Measurements from ENCODE around the gene PIWIL1.

Gene PIWIL1

DNA sequence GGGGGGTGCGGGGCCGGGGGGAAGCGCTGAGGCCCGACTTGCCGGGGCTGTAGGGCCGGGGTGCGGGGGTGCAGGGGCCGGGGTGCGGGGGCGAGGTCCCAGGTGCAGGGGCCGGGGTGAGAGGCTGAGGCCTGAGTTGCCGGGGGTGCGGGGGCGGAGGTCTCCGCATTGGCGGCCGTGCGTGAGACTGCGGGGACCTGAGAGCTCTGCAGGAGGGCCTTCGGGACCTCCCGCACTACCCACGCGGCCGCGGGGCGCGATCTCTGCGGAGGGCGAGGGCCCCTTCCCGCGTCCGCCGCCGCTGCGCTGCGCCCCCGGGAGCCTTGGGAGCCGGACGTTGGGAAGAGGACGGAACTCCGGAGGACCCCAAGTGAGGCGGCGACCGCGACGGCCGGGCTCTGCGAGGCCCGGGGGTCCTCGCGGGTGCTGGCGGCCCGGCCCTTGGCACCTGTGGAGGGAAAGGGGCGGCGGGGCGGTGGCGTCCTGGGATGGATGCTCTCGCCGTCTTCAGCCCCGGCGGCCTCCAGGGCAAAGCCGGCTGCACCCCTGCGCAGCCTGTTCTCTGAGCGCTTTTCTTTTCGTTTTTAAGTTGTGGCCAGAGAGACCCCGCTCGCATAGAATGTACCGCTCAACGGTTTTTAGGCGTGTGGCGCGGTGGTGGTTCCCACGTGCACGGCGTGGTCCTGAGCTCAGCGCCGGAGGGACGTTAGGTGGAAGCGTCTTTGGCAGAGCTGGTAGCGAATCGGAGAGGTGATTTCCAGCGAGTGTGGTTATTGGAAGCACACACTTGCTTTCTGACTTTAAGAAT lies 1.3 kb downstream of the PIWIL1 start:
- no peak for DNase-seq

DNA sequence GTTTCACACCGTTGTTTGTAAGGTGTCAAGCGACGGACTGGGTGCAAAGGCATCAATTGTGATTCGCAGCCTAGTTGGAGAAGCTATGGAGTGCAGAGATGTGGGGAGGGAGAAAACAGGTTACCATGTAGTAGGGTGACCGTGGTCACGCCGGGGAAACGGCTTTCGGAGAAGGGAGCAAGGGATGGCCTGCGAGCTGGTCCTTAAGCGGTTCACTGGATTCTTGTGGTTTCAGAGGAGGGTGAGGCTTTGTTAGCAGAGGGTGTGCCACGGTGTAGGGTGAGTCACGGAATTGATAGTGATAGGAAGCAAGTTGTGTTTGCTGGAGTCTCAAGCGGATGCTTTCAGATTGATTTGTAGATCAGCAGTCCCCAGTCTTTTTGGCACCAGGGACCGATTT lies 2.3 kb downstream of the PIWIL1 start:
- no peak for DNase-seq

DNA sequence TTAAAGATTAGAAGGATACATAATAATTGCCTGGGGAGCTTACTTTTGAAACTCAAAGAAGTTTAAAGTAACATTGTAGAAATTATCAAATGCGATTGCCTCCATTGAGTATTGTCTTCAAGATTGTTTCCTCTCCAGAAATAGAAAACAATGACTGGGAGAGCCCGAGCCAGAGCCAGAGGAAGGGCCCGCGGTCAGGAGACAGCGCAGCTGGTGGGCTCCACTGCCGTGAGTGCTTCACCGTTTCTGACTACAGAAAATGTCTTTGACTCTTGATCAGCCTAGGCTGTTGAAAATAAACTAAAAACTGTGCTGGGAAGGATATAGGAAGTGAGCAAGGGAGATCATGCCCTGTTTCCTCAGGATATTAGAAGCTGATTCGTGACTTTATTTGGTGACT lies 4.8 kb downstream of the PIWIL1 start:
- DNase-seq: no peak

DNA sequence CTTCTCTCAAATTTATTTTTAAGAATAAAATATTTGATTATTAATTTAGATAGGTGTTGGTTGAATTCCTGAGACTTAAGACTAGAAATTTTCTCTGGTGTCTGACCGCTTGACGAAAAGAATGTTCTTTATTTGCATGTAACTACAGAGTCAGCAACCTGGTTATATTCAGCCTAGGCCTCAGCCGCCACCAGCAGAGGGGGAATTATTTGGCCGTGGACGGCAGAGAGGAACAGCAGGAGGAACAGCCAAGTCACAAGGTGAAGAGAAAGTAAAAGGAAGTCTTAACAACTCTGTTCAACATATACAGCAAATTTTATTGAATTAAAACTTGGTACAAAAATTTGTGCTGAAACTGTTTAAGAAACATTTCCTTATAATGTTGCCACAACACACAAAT lies 5.2 kb downstream of the PIWIL1 start:
- no peak for DNase-seq

- DNase-seq: no peak
Observed at GRCh38 chr12:130344529-130344928, 6.8 kb downstream of the PIWIL1 start.

DNA sequence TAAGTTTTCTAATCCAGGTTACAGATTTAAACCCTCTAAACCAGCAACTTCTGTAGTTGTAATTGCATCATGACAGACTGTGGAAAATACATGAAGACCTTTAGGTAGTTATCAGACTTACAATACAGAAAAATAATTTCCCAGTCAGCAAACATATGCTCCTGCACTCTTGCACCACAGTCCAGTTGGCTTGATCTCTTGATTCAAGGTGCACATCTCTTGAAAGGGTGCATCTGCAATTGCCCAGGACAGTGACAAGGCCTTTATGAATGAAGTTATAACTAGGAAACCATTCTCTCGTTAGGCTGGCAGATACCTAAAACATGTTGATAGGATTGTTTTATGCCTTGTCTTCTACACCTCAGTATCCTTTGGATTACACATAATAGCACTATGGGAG lies 7.6 kb downstream of the PIWIL1 start:
- no peak for DNase-seq

DNA sequence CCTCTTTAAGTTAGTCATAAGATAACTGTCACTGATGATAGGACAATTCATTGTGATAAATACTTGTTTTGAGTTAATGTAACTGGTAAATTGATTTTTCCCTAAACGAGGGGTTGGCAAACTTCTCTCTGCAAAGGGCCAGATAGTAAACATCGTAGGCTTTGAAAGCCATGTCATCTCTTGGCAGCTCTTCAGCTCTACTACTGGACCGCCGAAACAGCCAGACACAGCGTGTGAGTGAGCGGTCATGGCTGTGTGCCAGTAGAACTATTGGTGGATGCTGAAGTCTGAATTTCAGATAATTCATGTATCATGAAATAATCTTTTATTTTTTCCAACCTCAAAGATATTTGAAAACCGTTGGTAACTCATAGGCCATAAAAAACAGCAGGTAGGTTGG lies 9.9 kb downstream of the PIWIL1 start:
- DNase-seq: no peak

- DNase-seq: no peak
Observed at GRCh38 chr12:130350715-130351114, 13.0 kb downstream of the PIWIL1 start.

- no peak for DNase-seq
Observed at GRCh38 chr12:130351326-130351725, 13.6 kb downstream of the PIWIL1 start.

GRCh38 chr12:130353081-130353480 lies 15.4 kb downstream of the PIWIL1 start:
- no peak for DNase-seq

DNA sequence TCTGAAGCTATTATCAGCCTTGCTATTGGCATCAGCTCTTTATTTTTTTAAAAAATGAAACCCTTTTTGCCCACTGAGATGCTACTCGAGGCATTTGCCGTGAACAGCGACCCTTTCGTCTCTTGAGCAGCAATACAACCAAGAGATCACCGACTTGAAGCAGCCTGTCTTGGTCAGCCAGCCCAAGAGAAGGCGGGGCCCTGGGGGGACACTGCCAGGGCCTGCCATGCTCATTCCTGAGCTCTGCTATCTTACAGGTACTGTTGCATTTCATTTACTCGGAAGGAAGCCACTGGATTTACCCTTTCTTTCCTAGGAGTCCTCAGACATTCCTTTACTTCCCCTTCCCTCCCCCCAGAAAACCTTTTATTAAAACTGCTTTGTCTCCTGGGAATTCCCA lies 16.7 kb downstream of the PIWIL1 start:
- DNase-seq: no peak

DNA sequence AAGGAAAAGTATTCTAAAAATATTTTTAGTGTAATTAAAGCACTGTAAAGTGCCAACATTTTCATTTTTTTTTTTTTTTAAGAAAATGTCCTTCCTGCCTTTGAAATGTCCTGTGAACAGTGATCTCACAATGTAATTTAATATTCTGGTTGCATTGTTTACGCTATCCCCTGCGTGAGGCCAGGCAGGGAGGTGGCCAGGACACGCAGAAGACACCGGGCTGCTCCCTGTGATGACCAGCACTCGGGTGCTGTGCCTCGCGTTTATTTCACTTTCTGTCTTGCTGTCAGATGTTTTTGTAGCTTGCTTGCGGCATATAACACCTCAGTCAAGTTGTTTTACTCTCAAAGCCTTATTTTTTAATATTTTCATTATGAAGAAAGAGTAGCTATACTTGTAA lies 18.5 kb downstream of the PIWIL1 start:
- DNase-seq: no peak

DNA sequence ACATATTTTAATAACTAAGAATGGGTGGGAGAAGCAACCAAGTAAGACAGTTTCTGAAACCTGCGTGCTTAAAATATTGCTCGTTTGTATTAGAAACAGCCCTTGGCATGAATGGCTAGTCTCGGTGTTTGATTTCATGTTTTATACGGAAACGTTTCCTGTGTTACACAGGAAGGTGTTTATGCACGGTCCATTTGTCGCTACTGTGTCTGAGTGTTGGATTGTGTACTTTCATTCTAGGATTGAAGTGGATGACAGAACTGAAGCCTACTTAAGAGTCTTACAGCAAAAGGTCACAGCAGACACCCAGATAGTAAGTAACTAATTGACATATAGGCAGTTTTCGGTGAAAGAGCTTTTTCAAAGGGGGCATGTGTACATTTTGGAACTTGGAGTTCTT lies 19.6 kb downstream of the PIWIL1 start:
- DNase-seq: no peak

- no peak for DNase-seq
Observed at GRCh38 chr12:130357729-130358330, 20.1 kb downstream of the PIWIL1 start.

DNA sequence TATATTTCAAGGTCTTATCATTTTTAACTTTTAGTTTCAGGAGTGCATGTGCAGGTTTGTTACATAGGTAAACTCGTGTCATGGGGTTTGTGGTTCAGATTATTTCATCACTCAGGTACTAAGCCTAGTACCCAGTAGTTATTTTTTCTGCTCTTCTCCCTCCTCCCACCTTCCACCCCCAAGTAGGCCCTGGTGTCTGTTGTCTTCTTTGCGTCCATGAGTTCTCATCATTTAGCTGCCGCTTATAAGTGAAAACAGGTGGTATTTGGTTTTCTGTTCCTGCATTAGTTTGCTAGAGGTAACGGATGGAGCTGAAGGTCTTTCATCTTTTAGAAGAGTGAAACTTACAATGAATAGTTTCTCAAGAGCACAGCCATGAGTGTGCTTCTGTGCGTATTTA lies 24.4 kb downstream of the PIWIL1 start:
- no peak for DNase-seq

DNA sequence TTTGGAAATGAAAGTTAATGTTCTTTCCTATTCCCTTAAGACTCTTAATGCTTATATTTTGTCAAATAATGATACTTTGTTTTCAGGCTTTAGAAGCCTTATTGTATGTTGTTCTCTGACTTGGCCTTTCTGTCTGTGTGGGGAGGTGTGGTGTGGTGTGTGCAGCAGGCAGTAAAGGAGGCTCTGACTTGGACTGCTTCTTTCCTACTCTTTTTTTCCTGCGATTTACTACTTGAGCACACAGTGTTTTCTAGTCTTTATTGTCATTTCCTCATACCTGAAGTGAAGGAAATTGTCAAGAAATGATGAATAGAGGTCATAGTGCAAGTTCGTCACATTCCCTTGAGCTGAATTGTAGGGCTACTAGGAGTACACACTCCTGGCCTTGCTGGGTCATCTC lies 26.9 kb downstream of the PIWIL1 start:
- DNase-seq: no peak

GRCh38 chr12:130366159-130366558 lies 28.5 kb downstream of the PIWIL1 start:
- no peak for DNase-seq

- no peak for DNase-seq
Observed at GRCh38 chr12:130367003-130367402, 29.3 kb downstream of the PIWIL1 start.

DNA sequence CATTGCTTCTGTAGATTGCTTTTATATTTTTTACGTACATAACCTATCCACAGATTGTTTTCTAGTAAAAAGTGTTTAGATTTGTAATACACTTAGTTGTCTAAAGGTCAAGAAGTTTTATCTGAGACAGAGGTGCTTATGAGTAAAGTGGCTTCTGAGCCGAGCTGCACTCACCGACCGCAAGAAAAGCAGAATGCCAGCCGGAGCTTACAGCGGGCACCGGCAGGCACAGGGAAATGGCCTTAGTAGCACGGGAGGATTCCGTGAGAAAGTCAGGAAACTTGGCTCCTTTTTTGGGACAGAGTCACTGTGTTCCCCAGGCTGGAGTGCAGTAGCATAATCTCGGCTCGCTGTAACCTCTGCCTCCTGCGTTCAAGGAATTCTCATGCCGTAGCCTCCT lies 29.8 kb downstream of the PIWIL1 start:
- DNase-seq: no peak

DNA sequence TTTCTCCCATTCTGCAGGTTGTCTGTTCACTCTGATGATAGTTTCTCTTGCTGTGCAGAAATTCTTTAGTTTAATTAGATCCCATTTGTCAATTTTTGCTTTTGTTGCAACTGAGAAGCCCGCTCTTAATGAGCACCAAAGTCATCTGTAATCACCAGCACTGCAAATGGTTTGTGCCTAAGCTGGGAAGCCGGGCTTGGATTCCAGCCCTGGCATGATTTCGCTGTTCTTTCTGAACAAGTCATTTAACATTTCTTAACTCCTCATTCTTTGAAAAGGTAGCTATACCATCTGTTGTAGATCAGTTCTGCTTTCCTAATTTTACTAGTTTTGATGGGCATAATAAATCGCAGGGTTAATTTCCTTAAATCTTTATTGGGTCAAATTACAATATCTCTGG lies 32.1 kb downstream of the PIWIL1 start:
- no peak for DNase-seq

DNA sequence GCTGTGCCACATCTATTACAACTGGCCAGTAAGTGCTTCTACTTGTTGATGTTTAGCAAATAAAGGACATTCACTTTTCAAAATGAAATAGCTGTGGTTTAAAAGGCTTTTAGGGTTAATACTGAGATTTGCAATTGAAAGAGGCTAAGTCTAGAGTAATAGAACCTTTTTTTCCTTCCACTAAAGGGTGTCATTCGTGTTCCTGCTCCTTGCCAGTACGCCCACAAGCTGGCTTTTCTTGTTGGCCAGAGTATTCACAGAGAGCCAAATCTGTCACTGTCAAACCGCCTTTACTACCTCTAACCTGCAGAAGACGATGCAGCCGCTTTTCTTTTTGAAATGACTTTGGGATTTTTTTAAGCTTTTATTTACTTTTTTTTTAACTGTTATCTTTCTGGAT lies 33.6 kb downstream of the PIWIL1 start:
- no peak for DNase-seq

DNA sequence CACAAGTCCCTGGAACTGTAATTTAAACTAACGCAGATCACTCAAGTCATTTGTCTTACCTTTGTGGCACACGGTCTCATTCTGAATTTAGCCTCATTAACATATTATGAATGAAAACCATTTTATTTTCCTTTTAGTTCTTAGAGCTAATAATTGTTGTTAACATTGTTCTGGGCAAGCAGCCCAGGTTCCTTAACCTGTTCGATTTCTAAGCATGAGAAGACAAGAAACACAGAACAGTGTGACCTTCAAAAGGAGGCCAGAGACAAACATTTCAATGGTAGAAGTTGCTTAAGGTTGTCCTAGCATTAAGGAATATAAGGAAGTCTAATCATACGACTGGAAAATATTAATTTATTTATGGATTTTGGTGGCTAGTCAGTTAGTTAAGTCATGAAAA lies 35.2 kb downstream of the PIWIL1 start:
- no peak for DNase-seq

GRCh38 chr12:130374083-130374482 lies 36.4 kb downstream of the PIWIL1 start:
- no peak for DNase-seq

DNA sequence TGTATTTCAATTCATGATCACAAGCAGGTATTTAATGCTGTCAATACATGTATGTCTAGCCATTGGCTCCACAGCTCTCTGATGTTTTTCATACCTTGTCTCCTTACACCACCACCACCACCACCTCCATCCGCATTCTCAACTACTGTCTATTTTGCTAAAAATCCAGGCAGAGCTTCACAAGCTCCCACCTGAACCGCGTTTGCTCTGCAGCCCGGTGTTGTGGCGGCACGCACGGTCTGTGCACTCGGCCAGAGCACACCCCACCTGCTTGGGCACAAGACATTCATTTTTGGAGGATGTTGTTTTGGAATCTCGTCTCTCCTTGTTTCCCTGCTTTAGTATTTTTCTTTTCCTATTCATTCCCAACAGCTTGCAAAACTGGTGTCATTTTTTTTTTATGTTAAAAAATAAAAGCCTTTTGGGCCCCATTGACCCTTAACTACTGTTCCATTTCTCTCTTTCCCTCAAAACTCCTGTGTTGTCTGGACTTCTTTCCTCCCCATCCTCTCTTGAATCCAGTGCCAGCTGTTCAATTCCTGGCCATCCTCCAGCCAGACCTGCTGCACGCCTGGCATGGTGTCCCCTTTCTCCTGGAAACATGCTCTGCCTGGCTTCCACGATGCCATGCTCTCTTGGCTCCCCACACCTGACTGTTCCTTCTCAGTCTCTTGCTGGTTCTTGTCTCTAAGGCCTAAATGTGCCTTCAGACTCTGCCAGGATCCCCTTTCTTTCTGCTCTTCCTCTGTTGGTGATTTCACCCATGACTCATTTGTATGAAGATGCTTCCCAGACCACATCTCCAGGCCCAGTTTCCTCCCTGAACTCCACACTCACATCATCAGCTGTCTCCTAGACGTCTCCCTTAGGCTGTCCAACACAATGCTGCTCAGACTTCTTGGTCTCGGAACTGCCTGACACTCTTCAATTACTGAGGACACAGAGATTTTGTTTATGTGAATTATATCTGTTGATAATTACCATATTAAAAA lies 37.9 kb downstream of the PIWIL1 start:
- no peak for DNase-seq
